ENCODE data around the gene KCNG2.

KCNG2 gene

GRCh38 chr18:79809482-79810192 lies 11.9 kb downstream of the KCNG2 start:
- Mint-ChIP-seq H3K9me3 (peaks cover 26% of the 10 kb centered on the region), H3K36me3 (ENCODE audit: low read depth) (no peaks in the 10 kb centered on the region), H3K27me3 (ENCODE audit: low read depth, poor library complexity) (peaks cover 35% of the 10 kb centered on the region), H3K27ac (no peak overlapping the region), H3K4me1 (peaks cover 6% of the 10 kb centered on the region), H3K4me3 (no peak overlapping the region)
- TF ChIP-seq CTCF (IDR thresholded peaks at IDR 0.05), result no peak
- no peak for DNase-seq

- H3K4me1 Mint-ChIP-seq, result no peaks in the 10 kb centered on the region
- H3K27me3 Mint-ChIP-seq (ENCODE audit: low read depth, poor library complexity), result peaks cover 53% of the 10 kb centered on the region
- H3K36me3 Mint-ChIP-seq (ENCODE audit: low read depth), result no peaks in the 10 kb centered on the region
- DNase-seq, result no peak
- no peak for TF ChIP-seq CTCF (IDR thresholded peaks at IDR 0.05)
- no peak overlapping the region for H3K27ac Mint-ChIP-seq
- peaks cover 26% of the 10 kb centered on the region for H3K9me3 Mint-ChIP-seq
- no peak overlapping the region for H3K4me3 Mint-ChIP-seq
Observed at GRCh38 chr18:79812052-79812451, 14.3 kb downstream of the KCNG2 start.

GRCh38 chr18:79814373-79814772 lies 16.6 kb downstream of the KCNG2 start:
- no peaks in the 10 kb centered on the region for H3K4me1 Mint-ChIP-seq
- no peak overlapping the region for H3K27ac Mint-ChIP-seq
- DNase-seq, result no peak
- peaks cover 53% of the 10 kb centered on the region for H3K27me3 Mint-ChIP-seq (ENCODE audit: low read depth, poor library complexity)
- H3K4me3 Mint-ChIP-seq, result no peak overlapping the region
- no peaks in the 10 kb centered on the region for H3K36me3 Mint-ChIP-seq (ENCODE audit: low read depth)
- TF ChIP-seq CTCF (IDR thresholded peaks at IDR 0.05), result no peak
- peaks cover 26% of the 10 kb centered on the region for H3K9me3 Mint-ChIP-seq

- no peak overlapping the region for H3K27ac Mint-ChIP-seq
- H3K36me3 Mint-ChIP-seq (ENCODE audit: low read depth), result no peaks in the 10 kb centered on the region
- H3K9me3 Mint-ChIP-seq, result peaks cover 14% of the 10 kb centered on the region
- H3K27me3 Mint-ChIP-seq (ENCODE audit: low read depth, poor library complexity), result peaks cover 60% of the 10 kb centered on the region
- H3K4me3 Mint-ChIP-seq, result no peak overlapping the region
- no peaks in the 10 kb centered on the region for H3K4me1 Mint-ChIP-seq
- TF ChIP-seq CTCF (IDR thresholded peaks at IDR 0.05), result no peak
- no peak for DNase-seq
Observed at GRCh38 chr18:79815657-79816056, 17.9 kb downstream of the KCNG2 start.

- no peak for DNase-seq
- Mint-ChIP-seq H3K4me1 (no peaks in the 10 kb centered on the region), H3K27me3 (ENCODE audit: low read depth, poor library complexity) (peaks cover 61% of the 10 kb centered on the region), H3K4me3 (no peak overlapping the region), H3K36me3 (ENCODE audit: low read depth) (no peaks in the 10 kb centered on the region), H3K9me3 (peaks cover 10% of the 10 kb centered on the region), H3K27ac (no peak overlapping the region)
- TF ChIP-seq CTCF (IDR thresholded peaks at IDR 0.05), result no peak
Observed at GRCh38 chr18:79816092-79816491, 18.4 kb downstream of the KCNG2 start.

- Mint-ChIP-seq H3K4me1 (no peaks in the 10 kb centered on the region), H3K4me3 (no peak overlapping the region), H3K9me3 (no peaks in the 10 kb centered on the region), H3K27ac (no peak overlapping the region), H3K27me3 (ENCODE audit: low read depth, poor library complexity) (peaks cover 57% of the 10 kb centered on the region), H3K36me3 (ENCODE audit: low read depth) (no peaks in the 10 kb centered on the region)
- DNase-seq, result no peak
- TF ChIP-seq CTCF (IDR thresholded peaks at IDR 0.05), result no peak
Observed at GRCh38 chr18:79816981-79817606, 19.4 kb downstream of the KCNG2 start.

Measured in nephron progenitor cell (in vitro differentiated cells).